ENCODE data around the gene CSTPP1.

Gene CSTPP1

GRCh38 chr11:47003180-47003877 lies 66.8 kb downstream of the CSTPP1 start:
- no peak for DNase-seq
- no peaks in the 10 kb centered on the region for H3K36me3 ChIP-seq (replicated peaks)
- no peak overlapping the region for H3K27ac ChIP-seq
- no peak overlapping the region for H3K4me3 ChIP-seq (ENCODE audit: low read depth, low read length)
- no peaks in the 10 kb centered on the region for H3K27me3 ChIP-seq (replicated peaks)
- TF ChIP-seq CTCF (IDR thresholded peaks at IDR 0.05; ENCODE audit: low read depth, low read length, missing control alignments), result no peak
- in situ Hi-C loops (cut with HindIII; ENCODE audit: low pct_ligation_motif_present, low sequenced_read_pairs), result no loop called here

GRCh38 chr11:47004595-47005033 lies 68.1 kb downstream of the CSTPP1 start:
- H3K36me3 ChIP-seq (replicated peaks), result no peaks in the 10 kb centered on the region
- in situ Hi-C loops (cut with HindIII; ENCODE audit: low pct_ligation_motif_present, low sequenced_read_pairs), result no loop called here
- TF ChIP-seq CTCF (IDR thresholded peaks at IDR 0.05; ENCODE audit: low read depth, low read length, missing control alignments), result no peak
- no peaks in the 10 kb centered on the region for H3K27me3 ChIP-seq (replicated peaks)
- H3K4me3 ChIP-seq (ENCODE audit: low read depth, low read length), result no peak overlapping the region
- H3K27ac ChIP-seq, result peak overlapping the region; percentile 9
- DNase-seq, result peak; percentile 96

- in situ Hi-C loops (cut with HindIII; ENCODE audit: low pct_ligation_motif_present, low sequenced_read_pairs), result no loop called here
- DNase-seq, result no peak
- H3K4me3 ChIP-seq (ENCODE audit: low read depth, low read length), result no peak overlapping the region
Observed at GRCh38 chr11:47005441-47005840, 68.9 kb downstream of the CSTPP1 start.

GRCh38 chr11:47007579-47007978 lies 71.0 kb downstream of the CSTPP1 start:
- Histone ChIP-seq H3K27me3 (replicated peaks) (no peaks in the 10 kb centered on the region), H3K4me3 (ENCODE audit: low read depth, low read length) (no peak overlapping the region), H3K27ac (no peak overlapping the region), H3K36me3 (replicated peaks) (no peaks in the 10 kb centered on the region)
- in situ Hi-C loops (cut with HindIII; ENCODE audit: low pct_ligation_motif_present, low sequenced_read_pairs), result no loop called here
- DNase-seq, result no peak
- TF ChIP-seq CTCF (IDR thresholded peaks at IDR 0.05; ENCODE audit: low read depth, low read length, missing control alignments), result no peak

More at GRCh38 chr11:47005441-47005840, 68.9 kb downstream of the CSTPP1 start:
- H3K27ac ChIP-seq, result no peak overlapping the region
- H3K27me3 ChIP-seq (replicated peaks), result no peaks in the 10 kb centered on the region
- no peak for TF ChIP-seq CTCF (IDR thresholded peaks at IDR 0.05; ENCODE audit: low read depth, low read length, missing control alignments)
- H3K36me3 ChIP-seq (replicated peaks), result no peaks in the 10 kb centered on the region

- no peak overlapping the region for H3K27ac ChIP-seq
- H3K27me3 ChIP-seq (replicated peaks), result no peaks in the 10 kb centered on the region
- in situ Hi-C loops (cut with HindIII; ENCODE audit: low pct_ligation_motif_present, low sequenced_read_pairs), result no loop called here
- H3K4me3 ChIP-seq (ENCODE audit: low read depth, low read length), result no peak overlapping the region
- DNase-seq, result no peak
- no peak for TF ChIP-seq CTCF (IDR thresholded peaks at IDR 0.05; ENCODE audit: low read depth, low read length, missing control alignments)
- no peaks in the 10 kb centered on the region for H3K36me3 ChIP-seq (replicated peaks)
Observed at GRCh38 chr11:47010179-47010578, 73.6 kb downstream of the CSTPP1 start.

GRCh38 chr11:47014097-47014496 lies 77.5 kb downstream of the CSTPP1 start:
- no peak overlapping the region for H3K4me3 ChIP-seq (ENCODE audit: low read depth, low read length)
- no peak for TF ChIP-seq CTCF (IDR thresholded peaks at IDR 0.05; ENCODE audit: low read depth, low read length, missing control alignments)
- DNase-seq, result no peak
- in situ Hi-C loops (cut with HindIII; ENCODE audit: low pct_ligation_motif_present, low sequenced_read_pairs), result no loop called here
- no peaks in the 10 kb centered on the region for H3K27me3 ChIP-seq (replicated peaks)
- H3K27ac ChIP-seq, result no peak overlapping the region
- no peaks in the 10 kb centered on the region for H3K36me3 ChIP-seq (replicated peaks)

Measured in brain microvascular endothelial cell (primary cell).